ENCODE results near the gene MPIG6B. TPM values are rescaled to one million over a fixed set of nuclear protein-coding genes. Genes with fewer than 3 reads are reported as not detected.

The MPIG6B gene, protein sequence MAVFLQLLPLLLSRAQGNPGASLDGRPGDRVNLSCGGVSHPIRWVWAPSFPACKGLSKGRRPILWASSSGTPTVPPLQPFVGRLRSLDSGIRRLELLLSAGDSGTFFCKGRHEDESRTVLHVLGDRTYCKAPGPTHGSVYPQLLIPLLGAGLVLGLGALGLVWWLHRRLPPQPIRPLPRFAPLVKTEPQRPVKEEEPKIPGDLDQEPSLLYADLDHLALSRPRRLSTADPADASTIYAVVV
- polyA plus RNA-seq (2014; cell fraction: cytosol; rRNA removed): not detected in 2 replicates
- not detected in 2 replicates for polyA plus RNA-seq (2014; cell fraction: nucleus; rRNA removed)

DNA sequence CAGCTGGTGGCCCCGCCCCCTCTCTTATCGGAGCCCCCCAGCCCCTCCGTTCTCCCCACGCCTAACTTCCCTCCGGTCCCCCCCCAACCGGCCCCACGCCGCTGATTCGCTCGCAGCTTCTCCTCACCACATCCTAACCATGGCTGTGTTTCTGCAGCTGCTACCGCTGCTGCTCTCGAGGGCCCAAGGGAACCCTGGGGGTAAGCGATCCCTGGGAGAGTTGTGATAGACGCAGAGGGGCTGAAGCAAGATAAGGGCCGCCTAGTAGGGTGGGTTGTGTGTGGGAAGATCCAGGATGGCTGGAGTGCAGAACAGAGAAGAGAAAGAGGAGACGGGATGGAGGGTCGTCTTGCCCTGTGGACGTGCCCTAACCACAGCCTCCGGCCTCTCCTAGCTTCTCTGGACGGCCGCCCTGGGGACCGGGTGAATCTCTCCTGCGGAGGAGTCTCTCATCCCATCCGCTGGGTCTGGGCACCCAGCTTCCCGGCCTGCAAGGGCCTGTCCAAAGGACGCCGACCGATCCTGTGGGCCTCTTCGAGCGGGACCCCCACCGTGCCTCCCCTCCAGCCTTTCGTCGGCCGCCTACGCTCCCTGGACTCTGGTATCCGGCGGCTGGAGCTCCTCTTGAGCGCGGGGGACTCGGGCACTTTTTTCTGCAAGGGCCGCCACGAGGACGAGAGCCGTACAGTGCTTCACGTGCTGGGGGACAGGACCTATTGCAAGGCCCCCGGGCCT is at the start of gene MPIG6B:
MPIG6B (plus strand) TSS at position 129 of the 735 bp plus-strand sequence; CDS start at position 140, 11 bp downstream.
- DNase-seq (ENCODE audit: low spot score): no peak

DNA sequence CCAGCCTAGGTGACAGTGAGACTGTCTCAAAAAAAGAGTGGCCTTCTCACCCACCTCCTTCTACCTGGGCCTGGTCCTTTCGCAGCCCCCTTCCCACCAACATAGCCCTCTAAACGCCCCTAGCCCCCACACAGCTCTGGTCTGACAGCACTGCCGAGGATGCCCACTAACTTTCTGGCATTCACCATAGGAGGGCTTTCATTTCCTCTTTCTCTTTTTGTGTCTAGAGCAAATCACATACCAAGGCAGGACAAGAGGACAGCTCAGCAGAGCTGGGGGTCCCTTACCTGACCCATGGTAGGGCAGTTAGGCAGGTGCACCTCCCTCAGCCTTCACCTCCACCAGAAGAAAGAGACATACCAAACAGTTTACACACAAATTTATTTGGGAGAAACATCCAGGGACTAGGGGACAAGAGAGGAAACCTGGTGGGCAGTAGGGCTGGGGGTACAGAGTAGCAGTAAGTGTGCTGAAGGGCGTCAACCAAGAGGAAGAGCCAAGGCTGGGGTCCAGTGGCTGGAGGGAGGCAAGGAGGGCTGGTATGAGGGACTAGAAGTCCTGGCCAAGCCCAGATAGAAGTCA is 46.8 kb upstream of the MPIG6B start:
- no peak for DNase-seq (ENCODE audit: low spot score)

DNA sequence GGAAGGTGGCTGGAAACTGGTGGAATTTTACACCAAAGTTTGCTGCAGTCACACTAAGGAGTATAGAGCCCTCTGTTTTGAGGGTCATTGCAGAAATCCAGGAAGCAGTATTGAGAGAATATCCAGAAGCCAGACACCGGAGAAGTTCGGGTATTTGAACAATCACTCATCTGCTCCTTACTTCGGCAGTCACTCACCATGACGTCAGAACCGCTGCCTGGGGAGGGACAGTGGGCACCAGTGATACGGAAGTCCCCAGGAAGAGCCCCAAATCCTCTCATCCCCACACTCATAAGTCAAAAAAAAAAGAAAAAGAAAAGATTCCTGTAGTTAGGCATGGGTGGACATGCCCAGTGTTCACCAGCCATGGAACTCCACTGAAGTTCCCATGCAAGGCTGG is 46.3 kb upstream of the MPIG6B start:
- no peak for DNase-seq (ENCODE audit: low spot score)

DNA sequence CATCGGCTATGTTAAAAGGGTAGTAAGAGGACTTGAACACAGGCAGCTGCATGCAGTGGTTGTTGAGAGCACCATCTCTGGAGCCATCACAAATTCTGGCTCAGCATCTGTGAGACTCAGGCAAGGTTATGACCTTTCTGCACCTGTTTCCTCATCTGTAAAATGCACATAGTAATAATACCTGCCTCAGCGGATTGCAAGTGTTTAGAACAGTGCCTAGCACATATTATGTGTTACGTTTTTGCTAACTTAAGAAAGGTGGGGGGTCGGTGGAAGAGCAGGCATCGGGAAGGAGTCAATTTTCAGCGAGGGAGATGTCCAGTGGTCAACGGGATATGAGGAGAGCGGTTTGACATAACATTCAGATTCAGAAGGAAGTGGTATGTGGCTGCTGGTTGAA is 45.2 kb upstream of the MPIG6B start:
- DNase-seq (ENCODE audit: low spot score): no peak

DNA sequence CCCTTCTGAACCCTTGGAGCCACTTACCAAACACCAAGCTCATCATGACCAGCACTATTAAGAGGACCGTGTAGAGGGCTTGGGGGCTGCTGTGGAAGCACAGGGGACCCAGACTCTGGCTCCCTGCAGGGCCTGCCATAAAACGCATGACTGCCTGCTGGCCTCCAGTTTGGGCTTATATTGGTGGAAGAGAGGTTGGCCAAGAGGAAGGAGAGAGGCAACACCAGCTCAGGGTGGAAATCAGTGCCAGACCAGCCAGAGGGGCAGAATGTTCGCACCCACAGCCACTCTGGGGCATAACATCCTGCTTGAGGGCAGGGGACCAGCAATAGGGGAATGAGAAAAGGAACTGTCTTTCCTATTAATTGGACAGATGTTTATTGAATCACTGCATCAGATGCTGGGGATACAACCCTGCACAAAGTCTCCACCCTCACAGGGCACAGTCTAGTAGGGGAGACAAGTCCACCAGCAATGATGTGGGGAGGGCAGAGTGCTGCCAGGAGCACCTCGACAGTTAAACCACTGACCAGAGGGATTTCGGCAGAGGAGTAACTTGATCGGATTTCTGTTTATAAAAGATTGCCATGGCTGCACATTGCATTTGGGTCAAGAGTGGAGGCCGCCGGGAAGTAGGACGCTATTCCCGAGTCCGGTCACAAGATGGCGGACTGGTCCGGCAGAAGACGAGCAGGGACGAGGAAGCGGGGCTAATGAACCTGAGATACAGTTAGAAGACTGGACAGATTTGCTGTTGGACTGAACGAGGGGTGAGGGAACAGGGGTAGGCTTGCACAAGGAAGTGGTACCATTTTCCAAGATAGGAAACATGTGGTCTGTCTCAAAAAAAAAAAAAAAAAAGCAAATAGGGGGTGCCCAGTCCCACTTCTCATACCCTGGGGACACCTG is 42.7 kb upstream of the MPIG6B start, which contains the start of gene LY6G5C:
LY6G5C (minus strand) TSS at position 842 of the 909 bp plus-strand sequence; CDS start at position 148, 694 bp downstream.
- peak; percentile 76 for DNase-seq (ENCODE audit: low spot score)

DNA sequence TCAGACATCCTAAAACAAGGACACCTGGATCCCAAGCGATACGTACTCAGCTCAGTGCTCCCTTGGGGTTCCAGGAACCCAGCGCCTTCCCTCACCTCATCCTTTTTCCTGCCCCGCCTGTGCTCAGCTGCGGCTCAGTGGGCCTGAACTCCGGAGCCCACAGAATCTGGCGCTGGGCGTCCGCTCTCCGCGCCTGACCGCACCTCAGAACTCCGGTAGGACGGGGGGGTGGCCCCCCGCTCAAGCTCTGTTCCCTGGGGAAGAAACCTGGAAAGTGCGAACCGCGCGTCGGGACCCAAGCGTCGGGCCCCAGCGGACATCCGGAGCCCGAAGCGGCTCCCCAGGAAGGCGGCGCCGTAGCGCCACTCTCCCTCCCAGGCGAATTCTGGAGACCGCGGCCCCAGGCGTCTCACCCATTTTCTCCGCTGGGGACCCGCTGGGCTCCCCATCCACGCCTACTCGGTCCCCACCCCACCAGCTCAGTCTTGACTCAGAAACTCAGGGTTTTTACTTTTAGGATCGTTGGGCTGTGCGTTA is 42.0 kb upstream of the MPIG6B start:
- DNase-seq (ENCODE audit: low spot score): no peak

DNA sequence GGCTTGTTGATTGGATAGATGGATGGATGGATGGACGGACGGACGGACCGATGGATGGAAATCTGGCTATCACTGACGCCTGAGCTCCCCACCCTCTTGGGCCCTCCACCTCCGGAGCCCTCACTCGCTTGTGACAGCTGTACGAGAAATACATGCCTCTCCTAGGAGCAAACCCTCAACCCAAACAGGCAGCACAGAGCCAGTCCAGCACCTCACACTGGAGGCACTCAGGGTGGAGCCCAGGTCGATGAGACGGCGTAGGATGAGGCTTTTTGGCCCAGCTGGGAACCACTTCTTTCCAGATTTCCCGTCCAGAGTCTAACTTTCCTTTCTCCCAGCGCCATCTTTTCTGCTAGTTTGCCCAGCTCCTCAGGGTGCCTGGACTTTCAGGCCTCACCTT is 39.6 kb upstream of the MPIG6B start:
- no peak for DNase-seq (ENCODE audit: low spot score)

DNA sequence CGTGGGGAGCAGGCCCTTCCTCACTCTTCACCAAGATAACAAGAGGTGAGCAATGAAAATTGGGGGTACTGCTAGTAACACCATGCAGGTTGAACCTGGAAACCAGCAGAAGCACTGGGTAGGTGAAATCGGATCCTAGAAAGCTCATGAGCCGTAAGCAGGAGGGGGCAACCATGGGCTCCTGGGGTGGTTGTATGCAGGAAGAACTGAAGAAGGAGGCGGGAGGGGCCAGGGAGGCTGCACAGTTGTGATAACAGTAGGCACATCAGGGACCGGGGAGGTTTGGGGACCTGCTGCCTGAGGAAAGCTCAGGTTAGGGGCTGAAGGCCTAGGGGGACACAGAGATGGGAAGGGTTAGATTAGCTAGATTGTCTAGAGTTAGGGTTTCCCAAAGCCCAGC is 36.7 kb upstream of the MPIG6B start:
- no peak for DNase-seq (ENCODE audit: low spot score)

DNA sequence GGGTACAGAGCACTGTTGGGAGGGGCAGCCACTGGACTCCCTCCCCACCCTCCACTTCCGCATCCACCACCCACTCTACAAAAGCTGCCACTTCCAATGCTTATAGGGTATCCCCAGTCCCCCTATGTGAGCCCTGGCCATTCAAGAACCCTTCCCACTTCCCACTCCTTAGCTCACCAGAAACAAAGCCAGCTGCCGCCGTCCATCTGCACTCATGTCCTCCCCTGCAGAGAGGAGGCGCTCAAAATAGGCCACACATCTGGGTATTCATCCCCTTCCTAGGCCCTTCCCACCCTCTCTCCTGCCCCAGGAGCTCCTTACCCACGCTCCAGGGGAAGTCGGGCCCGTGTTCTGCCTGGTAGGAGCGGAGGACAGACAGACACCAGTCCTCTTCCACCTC is 35.9 kb upstream of the MPIG6B start:
- DNase-seq (ENCODE audit: low spot score): no peak

DNA sequence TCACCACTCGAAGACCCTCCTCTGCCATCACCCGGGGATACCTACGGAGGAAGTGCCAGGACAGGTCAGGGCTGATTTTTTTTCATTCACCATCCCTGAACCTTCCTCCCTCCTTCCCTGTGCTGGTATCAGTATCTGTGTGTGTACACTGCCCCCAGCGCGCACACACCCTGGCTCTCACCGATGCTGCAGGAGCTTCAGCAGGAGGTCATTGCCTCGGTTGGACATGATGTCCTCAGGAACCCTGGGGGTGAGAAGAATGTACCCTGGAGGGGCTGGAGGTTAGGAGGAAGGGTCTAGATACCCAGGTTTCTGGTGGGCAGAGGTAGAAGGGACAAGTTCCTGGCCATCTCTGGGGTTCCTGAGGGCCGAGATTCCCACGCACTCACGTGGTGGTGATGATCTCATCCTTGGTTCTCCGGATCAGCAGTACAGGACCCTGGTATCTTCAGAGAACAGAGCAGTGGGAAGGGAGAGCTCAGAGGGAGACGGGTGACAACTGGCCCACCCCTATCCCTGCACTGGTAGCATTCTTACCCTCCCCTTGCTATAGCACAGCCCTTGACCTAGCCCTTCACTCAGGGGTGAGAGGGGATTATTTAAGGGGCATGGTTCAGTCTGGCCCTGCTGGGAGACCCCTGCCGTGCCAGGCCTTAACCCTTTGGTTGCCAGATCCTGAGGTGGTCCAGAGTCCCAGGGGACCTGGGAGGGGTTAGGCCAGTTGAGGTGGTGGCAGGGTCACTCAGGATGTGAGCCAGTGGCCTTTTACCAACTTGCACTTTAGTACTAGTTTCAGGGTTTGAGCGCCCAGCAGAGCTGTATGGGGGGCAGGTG is 35.1 kb upstream of the MPIG6B start:
- no peak for DNase-seq (ENCODE audit: low spot score)

DNA sequence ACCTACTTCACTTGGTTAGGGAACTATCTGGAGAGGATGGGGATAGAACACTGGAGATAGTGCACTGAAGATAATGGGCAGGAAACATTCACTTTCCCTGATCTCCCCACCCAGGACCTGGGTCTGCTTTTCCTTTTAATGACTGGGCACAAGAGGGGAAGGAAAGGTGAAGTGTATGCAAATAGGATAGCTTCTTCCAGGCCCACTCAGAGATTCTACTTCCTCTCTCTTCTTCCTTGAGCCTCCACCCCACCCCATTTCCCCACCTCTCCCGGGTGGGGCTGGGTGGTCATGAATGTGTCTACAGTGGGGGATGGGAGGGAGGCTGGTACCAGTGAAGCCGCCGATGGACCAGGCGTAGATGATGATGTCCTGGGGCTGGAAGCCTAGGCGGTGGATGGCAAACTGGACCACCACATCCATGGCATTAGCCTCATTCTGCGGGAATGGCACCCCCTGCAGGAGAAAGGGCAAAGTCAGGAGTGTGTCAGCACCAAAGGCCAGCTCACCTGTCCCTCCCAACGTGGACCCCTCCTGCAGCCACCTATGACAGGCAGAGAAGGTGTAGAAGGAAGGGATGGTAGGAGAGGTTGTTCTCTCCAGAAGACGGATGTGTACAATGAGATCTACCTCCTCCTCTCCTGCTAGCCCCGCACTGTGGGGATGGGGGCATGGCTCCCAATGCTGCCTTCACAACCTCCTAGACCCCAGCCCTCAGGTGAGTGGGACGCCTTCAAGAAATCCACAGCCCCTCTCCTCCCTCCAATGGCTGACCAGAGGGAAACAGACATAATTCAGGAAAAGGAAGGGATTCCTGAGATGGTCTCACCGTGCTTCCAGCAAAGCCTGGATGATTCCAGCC is 33.7 kb upstream of the MPIG6B start:
- DNase-seq (ENCODE audit: low spot score): no peak

DNA sequence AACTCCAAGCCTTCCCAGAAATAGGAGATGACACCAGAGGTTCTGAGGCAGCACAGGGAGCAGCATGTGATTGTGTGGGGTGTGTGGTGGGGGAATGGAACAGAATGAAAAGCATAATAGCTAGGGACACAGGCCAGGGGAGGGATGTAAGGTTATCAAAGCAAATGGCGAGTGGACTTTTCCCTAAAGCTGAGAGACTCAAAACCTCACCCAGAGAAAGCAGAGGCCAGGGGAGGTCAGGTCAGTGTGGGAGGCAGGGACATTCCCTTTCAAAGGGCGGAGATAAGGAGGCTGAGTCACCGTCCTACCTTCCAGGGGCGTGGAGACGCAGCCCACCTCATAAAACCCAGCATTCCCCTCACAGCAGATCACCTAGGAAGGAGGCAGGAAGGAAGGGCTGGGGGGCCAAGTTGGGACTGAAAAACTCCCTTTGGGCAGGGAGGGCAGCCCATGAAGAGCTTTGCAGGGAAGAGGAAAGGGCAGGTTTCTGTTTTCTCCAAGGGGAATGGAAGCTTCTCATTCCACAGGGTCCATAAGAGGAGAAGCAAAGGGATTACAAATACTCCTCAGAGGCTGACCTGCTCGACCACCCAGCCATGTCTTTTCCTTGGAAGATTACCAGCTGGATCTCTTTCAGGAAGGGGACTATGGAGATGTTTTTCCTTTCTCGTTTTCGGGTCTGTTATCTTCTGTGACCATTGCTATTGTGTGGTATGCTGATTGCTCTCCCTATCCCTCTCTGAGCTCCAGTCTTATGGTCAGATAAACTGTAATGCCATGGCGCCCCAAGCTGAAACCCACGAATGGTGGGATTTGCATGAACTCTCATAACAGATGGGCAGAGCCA is 32.7 kb upstream of the MPIG6B start:
- no peak for DNase-seq (ENCODE audit: low spot score)

DNA sequence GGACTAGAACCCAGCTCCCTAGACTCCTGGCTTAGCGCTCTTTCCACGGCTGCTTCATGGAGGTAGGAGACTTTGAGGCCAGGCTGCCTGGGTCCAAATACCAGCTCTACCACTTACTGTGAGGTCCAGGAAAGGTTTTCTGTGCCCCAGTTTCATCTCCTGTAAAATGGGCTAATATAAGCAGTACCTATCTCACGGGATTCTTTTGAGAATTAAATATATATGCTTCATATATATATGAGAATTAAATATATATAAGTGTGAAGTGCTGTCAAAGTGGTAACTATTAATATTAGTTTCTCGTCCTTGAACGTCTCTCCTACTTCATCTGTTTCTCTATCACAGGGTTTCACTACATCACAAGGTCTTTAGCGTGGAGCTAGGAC is 32.1 kb upstream of the MPIG6B start:
- no peak for DNase-seq (ENCODE audit: low spot score)

DNA sequence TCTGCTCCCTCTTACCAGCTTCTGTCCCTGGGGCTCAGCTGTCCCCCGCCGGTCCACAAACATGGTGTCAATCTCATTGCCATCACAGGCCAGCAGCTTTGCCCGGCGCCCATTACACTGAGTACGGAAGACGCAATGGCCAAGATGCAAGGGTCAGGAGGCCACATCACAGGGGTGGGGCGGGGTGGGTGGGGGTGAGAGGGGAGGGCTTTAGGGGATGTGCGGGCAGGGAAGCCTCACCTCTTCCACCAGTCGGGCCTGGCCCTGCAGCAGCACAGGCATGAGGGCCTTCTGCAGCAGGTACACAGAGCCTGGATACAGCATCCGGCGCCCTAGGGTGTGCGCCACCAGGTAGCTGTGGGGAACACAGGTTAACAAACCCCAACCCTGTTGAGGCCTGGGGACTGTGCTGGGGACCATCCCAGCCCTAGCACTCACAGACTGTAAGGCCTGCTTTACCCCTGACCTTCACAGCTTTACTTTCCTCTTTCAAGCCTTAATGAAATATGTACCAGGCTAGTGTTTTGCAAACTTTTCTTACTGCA is 31.5 kb upstream of the MPIG6B start:
- DNase-seq (ENCODE audit: low spot score): no peak

DNA sequence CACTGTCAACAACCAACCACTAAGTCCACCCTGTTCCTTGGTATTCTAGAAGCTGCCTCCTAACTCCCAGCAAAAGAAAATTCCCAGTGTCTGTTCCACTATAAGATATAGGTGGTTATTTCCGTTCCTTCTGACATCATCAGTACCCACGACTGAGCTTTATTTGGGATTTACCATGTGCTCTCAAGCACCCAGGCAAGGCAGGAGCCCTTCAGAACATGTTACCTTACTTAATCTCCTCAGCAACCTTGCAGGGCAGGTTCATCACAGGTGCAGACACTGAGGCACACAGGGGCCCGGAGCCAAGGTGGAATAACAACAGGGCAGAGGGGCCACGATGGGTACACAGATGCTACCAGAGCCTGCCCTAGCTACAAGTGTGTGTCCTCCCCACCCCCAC is 30.8 kb upstream of the MPIG6B start:
- no peak for DNase-seq (ENCODE audit: low spot score)

DNA sequence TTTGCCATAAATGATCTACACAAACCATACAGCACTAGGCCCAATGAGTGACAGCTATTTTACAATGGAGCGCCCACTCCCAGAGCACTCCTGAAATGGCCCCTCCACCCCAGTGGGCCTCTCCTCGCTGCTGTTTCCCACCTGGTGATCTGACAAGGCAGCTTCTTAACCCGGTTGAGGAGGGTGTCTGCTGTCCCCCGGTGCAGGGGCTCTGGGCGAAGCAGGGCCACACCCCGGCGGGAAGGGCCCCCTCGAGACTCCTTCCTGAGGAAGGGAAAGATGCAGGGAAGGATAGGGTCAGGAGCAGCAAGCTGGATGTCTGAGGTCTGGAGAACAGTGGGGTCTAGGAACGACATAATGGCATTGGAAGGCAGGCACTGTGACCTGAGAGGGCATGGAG is 30.3 kb upstream of the MPIG6B start:
- DNase-seq (ENCODE audit: low spot score): no peak

DNA sequence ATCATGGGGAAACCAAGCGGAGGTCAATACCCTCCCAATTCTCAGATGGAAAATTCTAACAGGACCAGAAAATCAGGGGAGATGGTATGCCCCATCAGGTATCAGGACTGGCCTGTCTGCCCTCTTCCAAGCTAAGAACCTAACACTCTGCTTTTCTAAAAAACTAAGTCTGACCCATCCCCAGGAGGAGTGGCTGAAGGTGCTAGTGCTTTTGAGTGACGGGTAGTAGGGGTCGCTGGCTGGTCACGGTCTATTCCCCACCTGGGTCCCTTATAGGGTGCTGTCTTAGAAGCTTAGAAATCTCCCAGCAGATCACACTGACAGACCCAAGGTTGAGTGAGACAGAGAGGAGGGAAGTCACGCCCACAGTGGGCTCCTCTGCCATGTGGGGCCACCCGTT is 29.6 kb upstream of the MPIG6B start:
- no peak for DNase-seq (ENCODE audit: low spot score)

DNA sequence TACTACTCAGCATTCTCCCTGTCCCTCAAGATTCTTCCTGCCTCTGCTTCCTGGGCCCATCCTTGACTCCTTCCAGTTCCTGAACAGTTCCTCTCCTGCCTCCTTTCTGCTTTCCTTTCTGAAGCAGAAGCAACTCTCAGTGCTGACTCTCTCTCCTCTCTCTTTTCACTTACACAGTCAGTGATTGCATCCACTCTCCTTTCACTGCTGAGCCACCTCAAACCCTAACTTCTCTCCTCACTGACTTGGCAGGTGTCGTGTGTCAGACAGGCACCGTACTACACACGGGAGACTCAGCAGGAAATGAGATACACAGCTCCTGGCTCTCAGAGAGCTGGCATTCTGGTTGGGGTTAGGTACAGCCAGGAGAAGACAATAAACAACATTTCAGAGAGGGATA is 25.6 kb upstream of the MPIG6B start:
- no peak for DNase-seq (ENCODE audit: low spot score)

Data from SK-N-DZ (cell line).